NCI-H69 (cell line): ENCODE data around the gene CD14.
A peak's percentile ranks its signal among the peaks of the same experiment; 100 is the strongest.
"Not testable (repeated sequence)": the region's sequence is repeated elsewhere in the genome, so short reads cannot be mapped to it uniquely, and the experiment has no call there.

Source experiments
- DNase-seq: peaks from one replicate; lab custom pipeline; 2025; lab: John Stamatoyannopoulos, UW

Gene CD14

GRCh38 chr5:140635291-140636257 is 2.6 kb upstream of the CD14 start:
- DNase-seq, result no peak

- DNase-seq, result no peak
Measured at GRCh38 chr5:140634103-140634502, 1.1 kb upstream of the CD14 start.

- no peak for DNase-seq
Measured at GRCh38 chr5:140633501-140633900, 526 bp upstream of the CD14 start.

- DNase-seq, result peak; percentile 84
Measured at GRCh38 chr5:140632366-140633020, 482 bp downstream of the CD14 start.

GRCh38 chr5:140631831-140632365 is 1.1 kb downstream of the CD14 start:
- DNase-seq, result peak; percentile 84

- DNase-seq, result no peak
Measured at GRCh38 chr5:140631036-140631417, 1.9 kb downstream of the CD14 start.

GRCh38 chr5:140630292-140631035 is 2.5 kb downstream of the CD14 start:
- no peak for DNase-seq

GRCh38 chr5:140628711-140629110 is 4.3 kb downstream of the CD14 start:
- DNase-seq, result no peak

GRCh38 chr5:140627972-140628371 is 5.0 kb downstream of the CD14 start:
- no peak for DNase-seq

GRCh38 chr5:140624886-140625285 is 8.1 kb downstream of the CD14 start:
- not testable (repeated sequence) for DNase-seq

- not testable (repeated sequence) for DNase-seq
Measured at GRCh38 chr5:140623061-140623460, 9.9 kb downstream of the CD14 start.

GRCh38 chr5:140622301-140622700 is 10.7 kb downstream of the CD14 start:
- DNase-seq, result no peak

GRCh38 chr5:140611020-140611521 is 21.9 kb downstream of the CD14 start:
- no peak for DNase-seq

GRCh38 chr5:140609126-140609525 is 23.8 kb downstream of the CD14 start:
- DNase-seq, result no peak

- no peak for DNase-seq
Measured at GRCh38 chr5:140608722-140609121, 24.3 kb downstream of the CD14 start.

GRCh38 chr5:140607031-140607430 is 25.9 kb downstream of the CD14 start:
- no peak for DNase-seq

- no peak for DNase-seq
Measured at GRCh38 chr5:140605879-140606278, 27.1 kb downstream of the CD14 start.

GRCh38 chr5:140603734-140604133 is 29.2 kb downstream of the CD14 start:
- DNase-seq, result no peak

GRCh38 chr5:140603446-140603698 is 29.6 kb downstream of the CD14 start:
- not testable (repeated sequence) for DNase-seq

- DNase-seq, result no peak
Measured at GRCh38 chr5:140602147-140602546, 30.8 kb downstream of the CD14 start.

GRCh38 chr5:140600096-140600495 is 32.9 kb downstream of the CD14 start:
- no peak for DNase-seq

GRCh38 chr5:140598836-140599235 is 34.1 kb downstream of the CD14 start:
- DNase-seq, result no peak
